ENCODE measurements around the gene RNF151. TPM values are rescaled to one million over a fixed set of nuclear protein-coding genes. Genes with fewer than 3 reads are reported as not detected.
A peak's percentile ranks its signal among the peaks of the same experiment; 100 is the strongest.

Gene RNF151
- total and polyA plus RNA-seq, 2 of the 13 experiments (the other 11 are each of a cell fraction or from before 2014, with no cell fraction given): not detected

DNA sequence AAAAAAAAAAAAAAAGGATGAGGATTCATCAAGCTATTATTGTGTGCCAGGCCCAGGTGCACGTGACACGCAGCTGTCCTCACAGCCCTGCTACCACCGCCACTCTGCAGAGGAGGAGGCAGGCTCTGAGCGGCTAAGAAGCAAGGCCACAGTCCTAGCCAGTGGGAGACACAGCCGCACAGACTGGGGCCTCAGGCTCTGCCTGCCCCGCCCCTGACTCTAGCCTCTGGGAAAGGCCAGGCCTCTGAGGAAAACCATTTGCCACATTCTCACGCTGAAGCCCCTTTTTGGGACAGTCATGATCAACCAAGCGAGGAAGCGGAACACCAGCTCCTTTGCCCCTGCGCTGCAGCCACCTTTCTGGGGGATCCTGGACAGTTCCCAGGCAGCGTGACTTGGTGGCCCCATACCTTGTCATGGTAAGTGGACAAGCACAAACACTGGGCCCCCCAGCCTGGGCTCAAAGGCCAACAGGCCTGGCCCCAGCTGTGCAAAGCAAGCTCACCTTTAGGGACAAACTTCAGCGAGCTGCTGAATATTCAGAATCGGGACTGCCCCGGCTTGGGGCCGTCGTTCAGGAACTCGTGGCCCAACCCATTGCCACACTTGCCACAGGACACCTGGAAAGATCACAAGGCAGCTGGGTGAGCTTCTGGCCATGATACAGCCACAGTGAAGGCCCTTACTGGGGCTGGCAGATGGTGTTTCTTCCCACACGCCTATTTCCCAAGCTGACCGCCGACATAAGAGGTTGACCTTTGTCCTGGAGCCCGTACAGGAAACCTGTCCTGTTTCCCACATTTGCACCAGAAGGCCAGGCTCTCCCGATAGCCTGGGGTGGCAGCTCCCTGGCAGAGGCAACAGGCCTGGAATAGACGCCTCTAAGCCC, 26.1 kb upstream of the RNF151 start (continued):
- TF ChIP-seq, protein P1, sequence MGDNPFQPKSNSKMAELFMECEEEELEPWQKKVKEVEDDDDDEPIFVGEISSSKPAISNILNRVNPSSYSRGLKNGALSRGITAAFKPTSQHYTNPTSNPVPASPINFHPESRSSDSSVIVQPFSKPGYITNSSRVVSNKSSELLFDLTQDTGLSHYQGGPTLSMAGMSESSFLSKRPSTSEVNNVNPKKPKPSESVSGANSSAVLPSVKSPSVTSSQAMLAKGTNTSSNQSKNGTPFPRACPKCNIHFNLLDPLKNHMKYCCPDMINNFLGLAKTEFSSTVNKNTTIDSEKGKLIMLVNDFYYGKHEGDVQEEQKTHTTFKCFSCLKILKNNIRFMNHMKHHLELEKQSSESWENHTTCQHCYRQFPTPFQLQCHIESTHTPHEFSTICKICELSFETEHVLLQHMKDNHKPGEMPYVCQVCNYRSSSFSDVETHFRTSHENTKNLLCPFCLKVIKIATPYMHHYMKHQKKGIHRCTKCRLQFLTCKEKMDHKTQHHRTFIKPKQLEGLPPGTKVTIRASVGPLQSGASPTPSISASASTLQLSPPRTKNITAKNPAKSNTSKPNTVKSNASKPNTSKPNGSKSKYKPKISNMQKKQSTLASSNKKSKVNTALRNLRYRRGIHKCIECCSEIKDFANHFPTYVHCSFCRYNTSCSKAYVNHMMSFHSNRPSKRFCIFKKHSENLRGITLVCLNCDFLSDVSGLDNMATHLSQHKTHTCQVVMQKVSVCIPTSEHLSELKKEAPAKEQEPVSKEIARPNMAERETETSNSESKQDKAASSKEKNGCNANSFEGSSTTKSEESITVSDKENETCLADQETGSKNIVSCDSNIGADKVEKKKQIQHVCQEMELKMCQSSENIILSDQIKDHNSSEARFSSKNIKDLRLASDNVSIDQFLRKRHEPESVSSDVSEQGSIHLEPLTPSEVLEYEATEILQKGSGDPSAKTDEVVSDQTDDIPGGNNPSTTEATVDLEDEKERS (CRISPR knock-in tag; IDR thresholded peaks at IDR 0.05): peak; percentile 91
- TF ChIP-seq ZNF296 (CRISPR knock-in tag; conservative IDR thresholded peaks at IDR 0.05) (0 out of 2 replicates have a peak, but pooled peaks have one; percentile 37), SNRNP70 (IDR thresholded peaks at IDR 0.05; ENCODE audit: low read depth, low read length) (no peak), SMAD3 (CRISPR knock-in tag; IDR thresholded peaks at IDR 0.05) (peak; percentile 74; the same call in 1 of the 2 replicates), SYNCRIP (IDR thresholded peaks at IDR 0.05; ENCODE audit: insufficient read depth, low read depth, low read length) (no peak), ZSCAN5A (CRISPR knock-in tag; IDR thresholded peaks at IDR 0.05; ENCODE audit: borderline replicate concordance) (peak; percentile 54; the same call in 1 of the 2 replicates), EZH2 (conservative IDR thresholded peaks at IDR 0.05; ENCODE audit: low read depth, low read length) (no peak), ZNF468 (CRISPR knock-in tag; IDR thresholded peaks at IDR 0.05) (no peak), ZNF337 (CRISPR knock-in tag; IDR thresholded peaks at IDR 0.05; ENCODE audit: borderline replicate concordance, low read depth) (peak; percentile 78; the same call in 1 of the 2 replicates), HDAC6 (IDR thresholded peaks at IDR 0.05; ENCODE audit: low read depth, low read length) (no peak), KDM4B (CRISPR knock-in tag; IDR thresholded peaks at IDR 0.05) (peak; percentile 11; the same call in 1 of the 2 replicates), ZBTB37 (CRISPR knock-in tag; IDR thresholded peaks at IDR 0.05) (peak; percentile 76), ZNF747 (CRISPR knock-in tag; IDR thresholded peaks at IDR 0.05; ENCODE audit: borderline replicate concordance) (no peak), ZNF800 (CRISPR knock-in tag; IDR thresholded peaks at IDR 0.05) (no peak), NKX3-1 (CRISPR knock-in tag; IDR thresholded peaks at IDR 0.05) (no peak), MIER3 (CRISPR knock-in tag; IDR thresholded peaks at IDR 0.05; ENCODE audit: borderline replicate concordance) (peak; percentile 88; the same call in 1 of the 2 replicates)
- TF ChIP-seq, protein P2, sequence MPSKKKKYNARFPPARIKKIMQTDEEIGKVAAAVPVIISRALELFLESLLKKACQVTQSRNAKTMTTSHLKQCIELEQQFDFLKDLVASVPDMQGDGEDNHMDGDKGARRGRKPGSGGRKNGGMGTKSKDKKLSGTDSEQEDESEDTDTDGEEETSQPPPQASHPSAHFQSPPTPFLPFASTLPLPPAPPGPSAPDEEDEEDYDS (CRISPR knock-in tag; IDR thresholded peaks at IDR 0.05): peak; percentile 69
- TF ChIP-seq, protein P3, sequence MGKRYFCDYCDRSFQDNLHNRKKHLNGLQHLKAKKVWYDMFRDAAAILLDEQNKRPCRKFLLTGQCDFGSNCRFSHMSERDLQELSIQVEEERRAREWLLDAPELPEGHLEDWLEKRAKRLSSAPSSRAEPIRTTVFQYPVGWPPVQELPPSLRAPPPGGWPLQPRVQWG (CRISPR knock-in tag; IDR thresholded peaks at IDR 0.05; ENCODE audit: borderline replicate concordance, low read depth): no peak

Data from HepG2 (cell line).